A673 (cell line): ENCODE measurements around the gene KRT23. TPM values are rescaled to one million over a fixed set of nuclear protein-coding genes. Genes with fewer than 3 reads are reported as not detected.

ENCODE experiments used
- BruUV-seq: library from RNA; stranded (reverse); fragments of 400-500 nt; replicated peaks from 2 replicates; lab custom pipeline; 2021; lab: Mats Ljungman, UMichigan
- CTCF ChIA-PET: fragments of 300-600 bp; sonication (Branson Sonifier 250); formaldehyde crosslinking; loops from one replicate; lab custom pipeline; 2022; ENCODE audit warnings: antibody characterized with exemption; lab: Charles Lee
- POLR2A ChIA-PET: fragments of 300-600 bp; sonication (Branson Sonifier 250); formaldehyde crosslinking; loops from one replicate; lab custom pipeline; 2022; ENCODE audit warnings: antibody characterized with exemption; ENCODE audit not compliant: low non-redundant PET; lab: Charles Lee
- DNase-seq: peaks from one replicate; pipeline ENCODE4 v3.0.0-alpha.2; 2015; ENCODE audit warnings: low spot score
- H3K27ac ChIP-seq: fragments of 200-600 bp; sonication (generic); 2 replicates; pipeline ENCODE4 v1.5.1; 2016; ENCODE audit warnings: mixed run types, low read depth, mild to moderate bottlenecking, mixed read lengths, antibody characterized with exemption, low read length; ENCODE audit not compliant: poor library complexity, severe bottlenecking
- H3K27me3 ChIP-seq: fragments of 200-600 bp; sonication (generic); replicated peaks from 2 replicates; pipeline ENCODE4 v1.6.1; 2017; ENCODE audit warnings: mixed run types, low read depth, mild to moderate bottlenecking, mixed read lengths, antibody characterized with exemption, low read length; ENCODE audit not compliant: insufficient read depth, poor library complexity
- H3K36me3 ChIP-seq: fragments of 200-600 bp; sonication (generic); 2 replicates; pipeline ENCODE4 v1.6.1; 2016; ENCODE audit warnings: mixed run types, mild to moderate bottlenecking, mixed read lengths, antibody characterized with exemption, low read length; ENCODE audit not compliant: insufficient read depth, poor library complexity, severe bottlenecking
- H3K4me1 ChIP-seq: fragments of 200-600 bp; sonication (generic); 2 replicates; pipeline ENCODE4 v1.6.1; 2017; ENCODE audit warnings: mixed run types, mild to moderate bottlenecking, mixed read lengths, antibody characterized with exemption, low read length; ENCODE audit not compliant: insufficient read depth, poor library complexity, severe bottlenecking
- H3K4me3 ChIP-seq: fragments of 200-600 bp; sonication (generic); 2 replicates; pipeline ENCODE4 v1.5.1; 2016; ENCODE audit warnings: low read depth, mixed run types, mild to moderate bottlenecking, mixed read lengths, low read length; ENCODE audit not compliant: poor library complexity, severe bottlenecking
- H3K9me3 ChIP-seq: fragments of 200-600 bp; sonication (generic); 2 replicates; pipeline ENCODE4 v1.6.1; 2016; ENCODE audit warnings: mixed run types, low read depth, mild to moderate bottlenecking, mixed read lengths, antibody characterized with exemption, low read length; ENCODE audit not compliant: poor library complexity, severe bottlenecking
- CTCF ChIP-seq: fragments of 300-800, 200-600 bp; sonication (generic); conservative IDR thresholded peaks from 2 replicates; pipeline ENCODE4 v1.5.1; 2017; ENCODE audit warnings: low read depth, mild to moderate bottlenecking, antibody characterized with exemption, low read length, moderate library complexity, mixed read lengths
- EZH2 ChIP-seq: fragments of 200-600 bp; sonication (generic); IDR thresholded peaks from 2 replicates; pipeline ENCODE4 v1.6.1; 2017; ENCODE audit warnings: borderline replicate concordance, low read depth, mild to moderate bottlenecking, mixed read lengths, antibody characterized with exemption, low read length; ENCODE audit not compliant: poor library complexity, severe bottlenecking
- intact Hi-C: fragments of 100-400 bp; cut with micrococcal nuclease; formaldehyde crosslinking; loops from one replicate; pipeline ENCODE4 v1.10.0; 2022; ENCODE audit not compliant: unreplicated experiment
- total RNA-seq: library from RNA; stranded (reverse); gene quantifications from 2 replicates; pipeline ENCODE4 v1.2.3, GENCODE V29; 2021

KRT23 gene
- total RNA-seq, 1 experiment from 2014 or later: not detected

GRCh38 chr17:40981115-40981514 is 43.7 kb upstream of the KRT23 start:
- Histone ChIP-seq H3K27me3 (no peaks in the 10 kb centered on the region), H3K27ac (no peak overlapping the region), H3K9me3 (no peaks in the 10 kb centered on the region), H3K4me3 (no peak overlapping the region), H3K4me1 (no peaks in the 10 kb centered on the region), H3K36me3 (no peaks in the 10 kb centered on the region)
- intact Hi-C loops: no loop called here
- CTCF ChIA-PET: no interaction called here
- TF ChIP-seq EZH2 (no peak), CTCF (no peak)
- no peak for DNase-seq
- no TSS peak for BruUV-seq
- POLR2A ChIA-PET: no interaction called here

DNA sequence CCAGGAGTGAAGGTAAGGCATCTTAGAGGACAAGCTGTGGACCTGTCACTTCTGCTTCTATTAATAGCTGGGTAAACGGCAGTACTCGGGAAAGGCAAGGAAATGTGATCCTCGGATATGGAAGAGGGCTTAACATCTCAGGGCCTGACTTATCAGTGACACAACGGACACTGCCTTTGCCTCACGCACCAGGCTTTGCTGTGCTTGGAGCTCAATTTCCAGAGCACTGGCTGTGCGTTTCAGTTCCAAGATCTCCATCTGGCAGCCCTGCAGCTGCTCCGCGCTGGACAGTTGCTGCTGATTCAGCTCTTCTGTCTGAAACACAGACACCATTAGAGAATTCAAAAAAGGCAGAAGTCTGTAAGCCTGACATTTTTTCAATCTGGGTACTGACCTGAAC is 43.1 kb upstream of the KRT23 start:
- no peak for DNase-seq
- no peaks in the 10 kb centered on the region for H3K36me3 ChIP-seq
- intact Hi-C loops: no loop called here
- TF ChIP-seq CTCF: no peak
- TF ChIP-seq EZH2: no peak
- no peak overlapping the region for H3K27ac ChIP-seq
- POLR2A ChIA-PET: no interaction called here
- no peak overlapping the region for H3K4me3 ChIP-seq
- no TSS peak for BruUV-seq
- no peaks in the 10 kb centered on the region for H3K27me3 ChIP-seq
- no peaks in the 10 kb centered on the region for H3K9me3 ChIP-seq
- CTCF ChIA-PET: no interaction called here
- H3K4me1 ChIP-seq: no peaks in the 10 kb centered on the region

GRCh38 chr17:40980117-40980516 is 42.7 kb upstream of the KRT23 start:
- intact Hi-C loops: no loop called here
- ChIA-PET POLR2A (no interaction called here), CTCF (no interaction called here)
- Histone ChIP-seq H3K4me3 (no peak overlapping the region), H3K4me1 (no peaks in the 10 kb centered on the region), H3K36me3 (no peaks in the 10 kb centered on the region), H3K9me3 (no peaks in the 10 kb centered on the region), H3K27me3 (no peaks in the 10 kb centered on the region), H3K27ac (no peak overlapping the region)
- no TSS peak for BruUV-seq
- DNase-seq: no peak
- TF ChIP-seq EZH2 (no peak), CTCF (no peak)
